ENCODE results near the gene TMEM97. TPM values are rescaled to one million over a fixed set of nuclear protein-coding genes. Genes with fewer than 3 reads are reported as not detected.
A peak's percentile ranks its signal among the peaks of the same experiment; 100 is the strongest.

Gene TMEM97
- total and polyA plus RNA-seq, 4 experiments from 2014 or later, result 2.4 to 6.2 (median 4.1) TPM

GRCh38 chr17:28363776-28364650, 45.0 kb downstream of the TMEM97 start:
- ChIA-PET POLR2A (ENCODE audit: partially characterized antibody) (interaction anchor here (0.6 kb wide), 1 partner anchor 20 kb away, joined by 3 read pairs; no protein-coding TSS in a partner anchor), CTCF (ENCODE audit: partially characterized antibody) (interaction anchor here (2.0 kb wide), 1 partner anchor 53 kb away, joined by 7 read pairs; no protein-coding TSS in a partner anchor)
- no peaks in the 10 kb centered on the region for H3K4me1 ChIP-seq (ENCODE audit: insufficient read depth, low read length)
- Mint-ChIP-seq H3K27me3 (no peaks in the 10 kb centered on the region), H3K4me3 (no peak overlapping the region), H3K36me3 (peaks cover 23 to 32% of the 10 kb centered on the region in 2 donors), H3K9me3 (no peaks in the 10 kb centered on the region), H3K4me1 (peaks cover 0 to 4% (median 1%) of the 10 kb centered on the region in 4 donors), H3K27ac (no peak overlapping the region)
- DNase-seq, result no peak
- H3K27ac ChIP-seq (ENCODE audit: low read depth, low read length), result no peak overlapping the region
- no peaks in the 10 kb centered on the region for H3K9me3 ChIP-seq (ENCODE audit: control insufficient read depth in 1 of 2, low read length in 2 of 2)
- peaks cover 37% of the 10 kb centered on the region for H3K36me3 ChIP-seq (ENCODE audit: insufficient read depth, low read length)
- intact Hi-C loops (cut with micrococcal nuclease), result no loop called here
- no peak overlapping the region for H3K4me3 ChIP-seq (ENCODE audit: low read length in 2 of 2)
- H3K27me3 ChIP-seq (ENCODE audit: insufficient read depth, low read length), result no peaks in the 10 kb centered on the region

GRCh38 chr17:28364665-28365363, 45.8 kb downstream of the TMEM97 start, which contains the start of gene SEBOX:
Gene SEBOX (minus strand): TSS chr17:28365199. CDS start chr17:28365151, 48 bp downstream.
- Mint-ChIP-seq H3K27ac (no peak within 1 kb of the TSS), H3K27me3 (no peaks in the 10 kb centered on the region), H3K9me3 (no peaks in the 10 kb centered on the region), H3K4me3 (no peak within 1 kb of the TSS), H3K36me3 (peaks cover 19 to 29% of the 10 kb centered on the region in 2 donors), H3K4me1 (peaks cover 0 to 2% (median 0%) of the 10 kb centered on the region in 4 donors)
- Histone ChIP-seq H3K4me3 (ENCODE audit: low read length in 2 of 2) (no peak within 1 kb of the TSS), H3K27ac (ENCODE audit: low read depth, low read length) (no peak within 1 kb of the TSS), H3K4me1 (ENCODE audit: insufficient read depth, low read length) (no peaks in the 10 kb centered on the region), H3K27me3 (ENCODE audit: insufficient read depth, low read length) (no peaks in the 10 kb centered on the region), H3K36me3 (ENCODE audit: insufficient read depth, low read length) (peaks cover 32% of the 10 kb centered on the region), H3K9me3 (ENCODE audit: control insufficient read depth in 1 of 2, low read length in 2 of 2) (no peaks in the 10 kb centered on the region)
- ChIA-PET POLR2A (ENCODE audit: partially characterized antibody) (interaction anchor here (1.3 kb wide), 1 partner anchor 29 kb away, joined by 3 read pairs; the partner anchor contains the start of genes IFT20 and TNFAIP1), CTCF (ENCODE audit: partially characterized antibody) (interaction anchor here (2.0 kb wide), 1 partner anchor 52 kb away, joined by 7 read pairs; no protein-coding TSS in a partner anchor)
- no peak for DNase-seq
- intact Hi-C loops (cut with micrococcal nuclease), result no loop called here

GRCh38 chr17:28365487-28365886, 46.5 kb downstream of the TMEM97 start:
- no peaks in the 10 kb centered on the region for H3K27me3 ChIP-seq (ENCODE audit: insufficient read depth, low read length)
- no peak overlapping the region for H3K27ac ChIP-seq (ENCODE audit: low read depth, low read length)
- CTCF ChIA-PET (ENCODE audit: partially characterized antibody), result no interaction called here
- DNase-seq, result no peak
- intact Hi-C loops (cut with micrococcal nuclease), result no loop called here
- peaks cover 26% of the 10 kb centered on the region for H3K36me3 ChIP-seq (ENCODE audit: insufficient read depth, low read length)
- Mint-ChIP-seq H3K27ac (no peak overlapping the region), H3K4me1 (peaks cover 0 to 9% (median 0%) of the 10 kb centered on the region in 4 donors), H3K27me3 (no peaks in the 10 kb centered on the region), H3K4me3 (no peak overlapping the region), H3K36me3 (peaks cover 16 to 24% of the 10 kb centered on the region in 2 donors), H3K9me3 (no peaks in the 10 kb centered on the region)
- H3K4me3 ChIP-seq (ENCODE audit: low read length in 2 of 2), result no peak overlapping the region
- POLR2A ChIA-PET (ENCODE audit: partially characterized antibody), result interaction anchor here (1.3 kb wide), 1 partner anchor 30 kb away, joined by 3 read pairs; the partner anchor contains the start of genes IFT20 and TNFAIP1
- H3K9me3 ChIP-seq (ENCODE audit: control insufficient read depth in 1 of 2, low read length in 2 of 2), result no peaks in the 10 kb centered on the region
- no peaks in the 10 kb centered on the region for H3K4me1 ChIP-seq (ENCODE audit: insufficient read depth, low read length)

GRCh38 chr17:28366605-28367004, 47.6 kb downstream of the TMEM97 start:
- intact Hi-C loops (cut with micrococcal nuclease), result no loop called here
- Mint-ChIP-seq H3K4me3 (no peak overlapping the region), H3K27ac (peak overlapping the region in 3 of 7 donors; percentile 30 to 70 (median 55))

GRCh38 chr17:28367641-28368305, 48.8 kb downstream of the TMEM97 start:
- CTCF ChIA-PET (ENCODE audit: partially characterized antibody), result interaction anchor here (1.2 kb wide), 1 partner anchor 9 kb away, joined by 3 read pairs; no protein-coding TSS in a partner anchor
- Histone ChIP-seq H3K4me1 (ENCODE audit: insufficient read depth, low read length) (peaks cover 6% of the 10 kb centered on the region), H3K36me3 (ENCODE audit: insufficient read depth, low read length) (peaks cover 5% of the 10 kb centered on the region), H3K27ac (ENCODE audit: low read depth, low read length) (no peak overlapping the region), H3K4me3 (ENCODE audit: low read length in 2 of 2) (no peak overlapping the region), H3K9me3 (ENCODE audit: control insufficient read depth in 1 of 2, low read length in 2 of 2) (no peaks in the 10 kb centered on the region), H3K27me3 (ENCODE audit: insufficient read depth, low read length) (no peaks in the 10 kb centered on the region)
- POLR2A ChIA-PET (ENCODE audit: partially characterized antibody), result interaction anchor here (1.2 to 6.5 kb wide), 2 partner anchors 11 to 32 kb away, joined by 4 to 62 read pairs; partner anchors contain the start of genes IFT20, POLDIP2 and TNFAIP1
- Mint-ChIP-seq H3K4me3 (no peak overlapping the region), H3K36me3 (peaks cover 0 to 9% of the 10 kb centered on the region in 2 donors), H3K27me3 (no peaks in the 10 kb centered on the region), H3K27ac (peak overlapping the region in 1 of 7 donors; percentile 47), H3K9me3 (no peaks in the 10 kb centered on the region), H3K4me1 (peaks cover 3 to 19% (median 7%) of the 10 kb centered on the region in 4 donors)
- intact Hi-C loops (cut with micrococcal nuclease), result no loop called here
- no peak for DNase-seq

More at GRCh38 chr17:28366605-28367004, 47.6 kb downstream of the TMEM97 start:
- H3K27me3 Mint-ChIP-seq, result no peaks in the 10 kb centered on the region
- no peaks in the 10 kb centered on the region for H3K9me3 ChIP-seq (ENCODE audit: control insufficient read depth in 1 of 2, low read length in 2 of 2)
- no peaks in the 10 kb centered on the region for H3K27me3 ChIP-seq (ENCODE audit: insufficient read depth, low read length)
- no peak overlapping the region for H3K4me3 ChIP-seq (ENCODE audit: low read length in 2 of 2)
- H3K9me3 Mint-ChIP-seq, result no peaks in the 10 kb centered on the region
- H3K4me1 Mint-ChIP-seq, result peaks cover 2 to 19% (median 4%) of the 10 kb centered on the region in 4 donors
- H3K4me1 ChIP-seq (ENCODE audit: insufficient read depth, low read length), result no peaks in the 10 kb centered on the region
- CTCF ChIA-PET (ENCODE audit: partially characterized antibody), result interaction anchor here (1.2 kb wide), 2 partner anchors 8 to 36 kb away, joined by 3 to 4 read pairs; no protein-coding TSS in a partner anchor
- H3K27ac ChIP-seq (ENCODE audit: low read depth, low read length), result no peak overlapping the region
- H3K36me3 Mint-ChIP-seq, result peaks cover 5 to 16% of the 10 kb centered on the region in 2 donors
- POLR2A ChIA-PET (ENCODE audit: partially characterized antibody), result interaction anchor here (0.9 to 6.5 kb wide), 2 partner anchors 10 to 17 kb away, joined by 3 to 62 read pairs; partner anchors contain the start of gene POLDIP2
- peaks cover 15% of the 10 kb centered on the region for H3K36me3 ChIP-seq (ENCODE audit: insufficient read depth, low read length)
- no peak for DNase-seq

- peaks cover 3% of the 10 kb centered on the region for H3K36me3 ChIP-seq (ENCODE audit: insufficient read depth, low read length)
- Mint-ChIP-seq H3K36me3 (peaks cover 0 to 6% of the 10 kb centered on the region in 2 donors), H3K4me3 (no peak overlapping the region), H3K4me1 (peaks cover 8 to 21% (median 12%) of the 10 kb centered on the region in 4 donors), H3K27ac (peak overlapping the region in 2 of 7 donors; percentile 47 to 68), H3K9me3 (no peaks in the 10 kb centered on the region), H3K27me3 (no peaks in the 10 kb centered on the region)
- no peak overlapping the region for H3K27ac ChIP-seq (ENCODE audit: low read depth, low read length)
- no peak for DNase-seq
- POLR2A ChIA-PET (ENCODE audit: partially characterized antibody), result interaction anchor here (1.0 to 6.5 kb wide), 3 partner anchors 11 to 33 kb away, joined by 3 to 62 read pairs (median 4); partner anchors contain the start of genes IFT20, POLDIP2 and TNFAIP1
- H3K9me3 ChIP-seq (ENCODE audit: control insufficient read depth in 1 of 2, low read length in 2 of 2), result no peaks in the 10 kb centered on the region
- CTCF ChIA-PET (ENCODE audit: partially characterized antibody), result no interaction called here
- H3K4me3 ChIP-seq (ENCODE audit: low read length in 2 of 2), result no peak overlapping the region
- H3K4me1 ChIP-seq (ENCODE audit: insufficient read depth, low read length), result peaks cover 12% of the 10 kb centered on the region
- H3K27me3 ChIP-seq (ENCODE audit: insufficient read depth, low read length), result no peaks in the 10 kb centered on the region
- intact Hi-C loops (cut with micrococcal nuclease), result no loop called here
Measured at GRCh38 chr17:28368306-28368831, 49.4 kb downstream of the TMEM97 start.
